ENCODE results near the gene VRK1.

Gene VRK1

GRCh38 chr14:96922986-96923385 is 125.8 kb downstream of the VRK1 start:
- DNase-seq (ENCODE audit: low read depth), result no peak

GRCh38 chr14:96925422-96925821 is 128.2 kb downstream of the VRK1 start:
- DNase-seq (ENCODE audit: low read depth), result no peak

GRCh38 chr14:96926001-96926400 is 128.8 kb downstream of the VRK1 start:
- no peak for DNase-seq (ENCODE audit: low read depth)

- DNase-seq (ENCODE audit: low read depth), result no peak
Observed at GRCh38 chr14:96928779-96929380, 131.7 kb downstream of the VRK1 start.

- DNase-seq (ENCODE audit: low read depth), result no peak
Observed at GRCh38 chr14:96929950-96930349, 132.8 kb downstream of the VRK1 start.

- no peak for DNase-seq (ENCODE audit: low read depth)
Observed at GRCh38 chr14:96930526-96930925, 133.3 kb downstream of the VRK1 start.

Measured in stimulated activated CD8-positive, alpha-beta memory T cell treated with anti-CD3 and anti-CD28 coated beads, Interleukin-7, amount 100 ng/mL, for 24 hours (primary cell).